Sciatic nerve (tissue), 2 donors: ENCODE measurements around the gene ANKS1B. TPM values are rescaled to one million over a fixed set of nuclear protein-coding genes. Genes with fewer than 3 reads are reported as not detected.

Experiments
- ATAC-seq: fragments of 200-7000 bp; cut with Tn5 transposase; one replicate; pipeline ENCODE4 v1.9.1; 2020; ENCODE audit warnings: mild to moderate bottlenecking, moderate library complexity
- DNase-seq: peaks from one replicate; pipeline ENCODE4 v3.0.0-alpha.2; 2020; ENCODE audit warnings: low spot score
- intact Hi-C: fragments of 100-400 bp; cut with DNase I; formaldehyde crosslinking; loops from one replicate; pipeline ENCODE4 v1.14.2; 2022
- total RNA-seq: library from RNA; stranded (reverse); fragmentation: NEBNext Ultra II Directional; extraction: Animal tissue kit (Norgen Biotek cat#: 25700); gene quantifications from one replicate; pipeline ENCODE4 v1.2.1, GENCODE V29; 2021
- donor health status: DM: no; HTN: no; CAD: no.
- donor health status: DM: no; HTN: no; CAD: no.

Gene ANKS1B
- total RNA-seq, 1 donor from 2014 or later = 20.8 TPM

DNA sequence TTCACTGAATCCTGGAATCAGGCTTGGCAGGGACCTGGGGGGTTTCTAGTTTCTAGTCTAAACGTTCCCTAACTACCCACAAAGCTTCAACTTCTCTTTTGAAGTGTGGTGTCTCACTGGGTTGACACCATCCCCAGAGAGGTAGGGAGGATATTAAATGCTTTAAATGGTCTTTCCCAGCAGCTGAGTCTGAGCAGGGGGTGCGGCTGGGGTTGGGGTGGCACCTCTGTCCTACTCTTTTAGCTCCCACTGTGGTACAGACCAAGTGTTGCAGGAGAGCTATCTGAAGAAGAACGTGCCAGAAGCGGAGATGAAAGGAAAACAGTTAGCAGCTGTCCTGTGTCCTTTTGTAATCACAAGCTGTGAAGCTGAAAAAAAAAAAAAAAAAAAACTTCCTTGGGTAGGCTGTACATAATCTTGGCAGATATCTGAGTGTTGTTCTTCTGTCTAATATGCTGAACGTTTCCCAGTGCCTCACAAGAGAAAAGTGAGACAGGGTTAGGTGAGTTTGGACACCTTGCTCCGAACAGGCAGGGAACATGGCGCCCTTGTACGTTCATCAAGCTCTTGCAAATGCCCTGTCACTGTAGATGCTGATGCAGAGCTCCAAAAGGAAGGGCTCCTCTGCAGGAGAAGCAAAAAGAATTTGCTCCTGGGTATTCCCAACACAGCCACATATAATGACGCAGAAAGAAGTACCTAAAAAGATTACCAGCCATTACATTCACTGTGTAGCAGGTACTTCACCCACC lies 892.5 kb downstream of the ANKS1B start:
- DNase-seq = no peak
- ATAC-seq = no peak
- intact Hi-C loops = no loop called here

DNA sequence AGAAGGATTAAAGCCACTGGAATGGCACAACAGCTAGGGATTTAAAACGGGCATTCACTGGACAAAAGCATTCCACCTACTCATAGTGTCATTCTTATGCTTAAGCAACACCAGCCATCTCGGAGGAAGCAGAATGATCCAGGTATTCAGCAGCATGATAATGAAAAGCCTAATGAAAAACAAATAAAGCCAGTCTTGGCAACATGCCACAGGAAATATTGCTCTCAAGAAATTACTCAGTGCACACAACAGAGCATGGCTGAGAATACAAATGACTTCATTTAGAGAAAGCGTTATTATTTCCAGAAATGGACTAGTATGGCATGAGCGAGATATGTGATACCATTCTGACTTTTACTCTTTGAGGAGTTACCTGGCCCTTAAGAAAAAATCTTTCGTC lies 897.5 kb downstream of the ANKS1B start:
- ATAC-seq = no peak
- intact Hi-C loops = no loop called here

DNA sequence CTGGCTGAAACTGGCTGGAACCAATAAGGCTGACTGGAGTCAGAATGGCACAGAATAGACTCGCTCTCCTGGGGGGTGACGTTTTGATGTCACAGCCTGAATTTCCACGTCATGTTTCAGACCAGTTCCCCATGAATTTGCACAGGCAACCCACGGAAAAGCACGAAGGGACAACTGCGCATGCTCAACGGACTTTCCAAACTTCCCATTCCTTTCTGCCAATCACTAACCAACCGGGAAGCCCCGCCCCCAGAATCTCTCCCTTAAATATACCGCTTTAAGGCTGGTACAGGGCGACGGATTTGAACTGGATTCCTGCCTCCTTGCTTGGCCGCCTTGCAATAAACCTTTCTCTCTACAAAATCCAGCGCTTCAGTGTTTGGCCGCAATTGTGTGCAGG lies 904.9 kb downstream of the ANKS1B start:
- ATAC-seq (no peak), DNase-seq (no peak)
- intact Hi-C loops = no loop called here

More for the DNA sequence above, 897.5 kb downstream of the ANKS1B start:
- DNase-seq = no peak

DNA sequence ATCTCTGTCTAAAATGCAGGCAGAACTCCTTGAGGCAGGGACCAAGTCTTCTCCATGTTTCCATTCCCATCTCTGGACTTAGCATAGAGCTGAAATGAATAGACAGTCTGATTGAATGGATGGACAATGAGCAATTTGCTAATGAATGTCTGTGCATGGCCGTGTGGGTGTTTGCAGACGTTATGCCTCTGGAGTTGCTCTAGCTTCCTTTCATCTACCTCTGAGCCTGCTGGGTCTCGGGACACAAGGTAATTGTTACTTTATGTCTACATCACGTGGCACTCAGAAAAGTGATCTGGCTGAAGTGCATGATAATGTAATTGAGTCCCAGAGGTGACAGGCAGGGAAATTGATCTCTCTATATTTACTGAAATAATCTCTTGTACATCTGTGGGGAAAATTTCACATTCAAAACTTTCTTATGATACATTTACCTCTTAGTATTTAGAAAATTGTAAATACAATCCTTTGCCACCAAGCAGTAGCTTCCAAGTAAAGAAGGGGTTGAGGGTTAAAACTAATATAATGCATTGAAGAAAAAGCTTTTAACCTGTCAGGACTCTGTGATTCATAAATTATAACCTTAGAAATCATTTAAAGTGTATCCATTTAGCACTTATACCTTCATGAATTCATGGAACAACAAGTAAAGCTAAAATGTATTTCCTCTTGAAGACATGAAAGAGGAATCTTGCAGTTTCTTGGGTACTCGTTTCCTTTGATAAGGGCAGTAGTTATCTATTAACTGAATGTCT lies 915.6 kb downstream of the ANKS1B start:
- intact Hi-C loops = no loop called here
- ATAC-seq (no peak), DNase-seq (no peak)

DNA sequence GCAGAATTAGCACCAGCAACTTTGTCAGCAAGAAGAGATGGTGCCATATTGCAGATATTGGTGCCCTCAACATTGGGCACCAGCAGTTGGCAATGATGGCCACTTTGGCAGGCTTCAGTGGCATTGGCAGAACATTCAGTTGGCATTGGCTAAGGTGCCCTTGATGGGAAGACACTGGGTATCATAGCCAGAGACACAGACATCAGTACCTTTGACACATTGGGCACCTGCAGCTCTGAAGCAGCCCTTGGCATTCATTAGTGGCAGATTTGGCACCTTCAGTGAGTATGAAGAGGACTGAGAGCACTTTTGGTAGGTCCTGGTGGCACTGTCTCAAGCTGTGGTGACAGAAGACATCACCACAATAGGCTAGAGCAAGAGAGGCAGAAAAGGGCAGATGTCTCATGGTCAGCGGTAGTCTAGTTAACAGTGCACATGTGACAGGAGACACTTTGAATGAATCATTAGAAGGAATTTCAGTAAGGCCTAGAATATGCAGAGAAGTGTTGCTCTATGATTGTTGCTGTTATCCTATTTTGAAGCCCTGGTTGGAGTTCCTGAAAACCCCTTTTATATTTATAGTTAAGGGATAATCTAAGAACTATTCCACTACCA lies 917.5 kb downstream of the ANKS1B start:
- DNase-seq = no peak
- intact Hi-C loops = no loop called here
- no peak for ATAC-seq

DNA sequence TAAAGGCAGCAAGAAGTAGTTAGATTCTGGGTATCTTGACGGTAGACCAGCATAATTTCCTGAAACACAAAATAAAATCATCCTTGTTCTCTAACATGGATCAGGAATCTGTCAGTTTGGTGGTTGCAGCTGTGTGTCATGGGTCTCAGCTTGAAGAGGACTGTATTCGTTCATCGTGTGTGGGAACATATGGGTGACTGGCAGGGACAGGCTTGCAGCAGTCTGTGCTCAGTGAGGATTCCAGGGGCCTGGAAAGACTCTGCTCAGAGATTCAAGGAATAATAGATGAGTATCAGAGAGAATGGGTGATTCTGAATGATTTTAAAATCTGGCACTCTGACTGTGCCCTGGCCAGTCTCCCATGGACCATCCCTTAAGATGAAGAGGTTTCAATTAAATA lies 918.0 kb downstream of the ANKS1B start:
- ATAC-seq (no peak), DNase-seq (no peak)
- intact Hi-C loops = no loop called here

DNA sequence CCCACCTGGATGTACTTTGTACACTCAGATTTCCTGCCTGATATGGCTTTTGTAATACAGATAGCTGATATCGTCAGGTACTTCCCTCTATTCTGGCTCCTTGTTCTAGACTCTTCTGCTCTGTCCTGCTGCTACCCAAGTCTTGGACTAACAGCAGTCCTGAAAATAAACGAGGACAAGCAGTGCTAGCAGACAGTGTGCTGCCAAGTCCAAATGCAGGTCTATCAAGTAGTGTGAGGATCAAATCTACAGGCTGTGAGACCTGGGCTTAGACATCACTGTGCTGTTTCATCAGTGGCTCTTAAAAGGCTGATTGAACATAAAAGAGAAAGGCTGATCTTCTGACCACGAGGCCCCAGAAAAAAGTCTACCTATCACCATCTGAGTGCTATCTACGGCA lies 921.6 kb downstream of the ANKS1B start:
- no peak for ATAC-seq
- intact Hi-C loops = loop anchor here (5.0 kb wide), 1 partner anchor 776 kb away; no protein-coding TSS in a partner anchor

DNA sequence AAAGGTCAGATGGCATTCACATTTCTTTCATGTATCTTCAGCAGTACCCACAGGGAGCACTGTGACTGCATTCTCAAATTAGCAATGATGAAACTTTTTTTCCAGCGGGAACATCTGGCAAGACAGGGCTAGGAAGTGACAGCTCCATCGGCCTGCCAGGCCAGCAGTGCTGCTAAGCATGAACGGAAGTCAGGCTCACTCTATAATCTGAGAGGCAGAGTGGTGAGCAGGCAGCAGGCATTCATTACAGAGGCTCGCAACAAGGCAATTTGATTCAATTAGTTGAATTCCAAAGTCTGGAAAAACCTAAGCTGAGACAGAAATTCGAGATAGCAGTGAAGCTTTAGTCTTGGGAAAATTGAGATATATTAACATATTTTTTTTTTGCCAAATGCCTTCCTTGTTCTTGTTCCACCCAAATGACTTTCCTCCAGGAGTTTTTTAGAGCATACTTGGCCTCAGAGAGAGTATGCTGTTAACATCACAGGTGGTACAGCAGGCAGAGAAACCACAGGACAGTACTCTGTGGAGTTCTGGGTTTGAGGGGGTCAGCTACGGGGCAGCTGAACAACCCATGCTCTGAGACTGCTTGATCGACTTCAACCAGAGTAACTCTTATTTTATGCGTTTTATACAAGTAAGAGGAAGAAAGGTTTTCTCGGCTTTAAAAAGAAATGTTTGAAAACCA lies 924.8 kb downstream of the ANKS1B start:
- peak; percentile 81 for ATAC-seq
- intact Hi-C loops = loop anchor here (5.0 kb wide), 1 partner anchor 773 kb away; no protein-coding TSS in a partner anchor

More for the DNA sequence above, 921.6 kb downstream of the ANKS1B start:
- no peak for DNase-seq

DNA sequence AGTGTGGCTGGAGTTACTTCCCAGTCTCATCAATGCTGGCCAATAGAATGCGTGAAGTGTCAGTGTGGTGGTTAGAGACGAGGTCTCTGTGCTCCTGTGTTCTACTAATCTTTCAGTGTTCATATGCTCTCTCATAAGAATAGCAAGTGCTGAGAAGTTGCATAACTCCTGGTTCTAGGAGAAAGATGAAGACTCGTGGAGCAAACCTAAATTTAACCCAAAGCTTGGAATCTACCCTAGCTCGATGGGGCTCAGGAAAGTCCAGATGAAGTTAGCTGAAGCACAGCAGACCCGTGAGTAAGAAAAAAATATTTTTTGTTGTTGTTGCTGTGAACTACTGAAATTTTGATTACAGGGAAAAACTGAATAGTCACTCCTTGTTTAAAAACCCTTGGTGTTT lies 927.1 kb downstream of the ANKS1B start:
- ATAC-seq (no peak), DNase-seq (no peak)
- intact Hi-C loops = no loop called here

More for the DNA sequence above, 924.8 kb downstream of the ANKS1B start:
- no peak for DNase-seq

DNA sequence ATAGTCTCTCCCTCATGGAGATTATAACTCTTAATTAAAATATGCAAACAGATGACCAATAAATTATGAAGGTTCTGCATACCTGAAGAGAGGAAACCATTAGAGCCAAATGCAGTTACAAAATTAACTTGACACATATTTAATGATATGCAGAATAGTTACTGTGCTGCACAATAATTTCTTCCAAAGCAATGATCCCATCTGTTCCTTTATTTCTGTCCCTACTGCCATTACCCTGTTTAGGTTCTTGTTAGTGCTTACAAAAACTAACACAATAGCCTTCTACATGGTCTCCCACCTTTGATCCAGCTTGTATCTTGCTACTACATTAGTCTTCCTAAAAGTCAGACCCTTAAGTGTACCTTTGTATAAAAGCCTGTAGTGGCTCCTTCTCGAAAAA lies 928.5 kb downstream of the ANKS1B start:
- intact Hi-C loops = no loop called here
- DNase-seq (no peak), ATAC-seq (no peak)

DNA sequence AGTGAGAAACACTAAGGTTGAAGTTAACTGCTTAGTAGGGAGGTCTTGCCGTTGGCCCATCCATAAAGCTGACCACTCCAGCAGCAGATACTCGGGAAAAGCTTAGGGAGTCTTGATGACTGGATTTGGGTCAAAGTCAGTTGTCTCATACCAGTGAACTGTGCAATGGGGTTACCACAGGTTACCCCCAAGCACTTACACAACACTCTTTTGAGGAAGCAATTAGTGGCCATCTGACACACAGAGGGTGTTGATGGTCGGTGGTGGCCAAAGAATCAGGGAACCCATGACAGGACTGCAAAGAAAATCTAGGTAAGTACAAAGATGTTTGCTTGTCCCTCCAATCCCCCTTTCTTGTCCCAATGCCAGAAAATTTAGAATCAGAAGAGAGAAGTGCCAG lies 929.4 kb downstream of the ANKS1B start:
- intact Hi-C loops = no loop called here
- no peak for DNase-seq
- ATAC-seq = no peak

DNA sequence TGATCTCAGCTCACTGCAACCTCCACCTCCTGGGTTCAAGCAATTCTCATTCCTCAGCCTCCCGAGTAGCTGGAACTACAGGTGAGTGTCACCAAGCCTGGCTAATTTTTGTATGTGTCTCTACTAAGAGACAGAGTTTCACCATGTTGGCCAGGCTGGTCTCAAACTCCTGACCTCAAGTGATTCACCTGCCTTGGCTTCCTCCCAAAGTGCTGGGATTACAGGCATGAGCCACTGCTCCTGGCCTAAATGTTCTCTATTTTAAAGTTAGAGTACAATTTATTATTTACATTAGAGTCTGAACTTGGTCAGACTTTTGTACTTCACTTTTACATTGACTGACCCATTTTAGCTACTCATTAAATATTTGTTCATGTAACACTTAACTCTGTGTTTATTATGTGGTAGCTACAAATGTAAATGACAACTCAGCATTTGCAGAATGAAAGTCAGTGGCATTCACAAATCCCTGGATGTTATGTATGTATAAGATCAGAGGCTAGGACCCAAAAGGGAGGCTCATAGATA lies 930.1 kb downstream of the ANKS1B start:
- intact Hi-C loops = no loop called here
- ATAC-seq (no peak), DNase-seq (no peak)

DNA sequence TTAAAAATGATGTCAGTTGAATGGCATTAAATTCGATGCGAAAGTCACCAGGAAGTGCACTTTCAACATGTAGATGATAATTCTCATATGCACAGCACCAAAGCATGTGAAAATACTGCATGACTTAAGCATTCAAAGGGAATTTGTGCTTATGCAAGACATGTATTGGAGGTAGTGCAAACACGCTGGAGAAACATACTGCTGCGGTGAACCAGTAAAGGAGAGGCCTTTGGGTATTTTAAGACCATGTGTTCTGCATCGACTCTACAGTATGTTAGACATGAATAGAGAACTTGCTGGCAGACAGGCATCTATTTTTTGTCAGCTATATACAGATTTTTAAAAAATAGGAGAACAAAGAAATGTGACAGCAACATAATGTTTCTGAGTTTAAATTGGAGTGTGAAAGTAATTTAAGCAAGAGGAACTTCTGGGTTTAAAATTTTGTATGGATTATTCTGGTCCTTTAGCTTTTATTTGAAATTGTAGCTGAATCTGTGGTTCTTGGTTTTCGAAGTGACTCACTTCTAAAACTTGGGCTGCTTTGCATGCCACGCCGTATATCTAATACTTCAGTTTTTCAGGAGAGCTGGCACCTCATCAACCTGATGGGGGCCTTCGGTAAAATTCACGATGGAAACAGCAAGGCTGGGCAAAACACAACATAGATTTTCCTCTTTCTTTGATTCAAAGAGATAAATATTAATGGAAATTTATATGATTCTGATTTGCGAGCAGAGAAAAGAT lies 930.9 kb downstream of the ANKS1B start:
- intact Hi-C loops = no loop called here
- ATAC-seq = no peak
- DNase-seq = no peak

DNA sequence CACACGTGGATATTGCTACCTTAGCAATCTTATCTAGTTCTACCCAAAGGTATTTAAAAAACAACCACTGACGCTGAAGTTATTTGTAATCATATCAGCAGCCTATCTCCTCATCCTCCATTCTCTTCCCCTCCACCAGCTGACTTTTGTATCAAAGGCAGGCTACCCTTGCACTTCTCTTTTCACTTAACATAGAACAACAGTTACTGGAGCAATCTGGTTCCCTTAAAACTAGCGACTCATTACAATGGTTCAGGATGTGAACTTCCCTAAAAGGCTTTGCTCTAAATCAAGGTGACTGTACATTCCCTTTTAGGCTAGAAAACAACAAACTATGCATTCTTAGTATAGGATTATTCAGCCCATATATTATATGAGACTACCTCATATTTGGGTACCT lies 935.0 kb downstream of the ANKS1B start:
- intact Hi-C loops = no loop called here
- DNase-seq = no peak
- no peak for ATAC-seq

DNA sequence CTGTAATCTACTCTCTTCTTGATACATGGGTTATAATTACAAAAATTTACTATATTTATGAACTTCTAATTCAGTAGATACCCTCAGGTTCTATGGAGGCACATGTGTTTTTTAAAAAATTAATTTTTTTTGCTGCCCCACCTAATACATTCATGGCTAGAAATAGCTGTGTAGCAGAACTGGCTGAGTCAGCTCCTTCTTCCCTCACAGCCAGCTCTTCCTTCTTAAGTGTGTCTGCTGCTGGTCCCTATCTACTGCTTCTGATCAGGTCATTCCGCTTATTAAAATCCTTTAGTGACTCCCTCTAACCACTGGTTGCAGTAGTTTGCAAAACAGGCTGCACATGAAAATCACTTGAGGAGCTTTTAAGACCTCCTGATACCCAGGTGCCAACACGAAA lies 939.6 kb downstream of the ANKS1B start:
- ATAC-seq (no peak), DNase-seq (no peak)
- intact Hi-C loops = no loop called here

DNA sequence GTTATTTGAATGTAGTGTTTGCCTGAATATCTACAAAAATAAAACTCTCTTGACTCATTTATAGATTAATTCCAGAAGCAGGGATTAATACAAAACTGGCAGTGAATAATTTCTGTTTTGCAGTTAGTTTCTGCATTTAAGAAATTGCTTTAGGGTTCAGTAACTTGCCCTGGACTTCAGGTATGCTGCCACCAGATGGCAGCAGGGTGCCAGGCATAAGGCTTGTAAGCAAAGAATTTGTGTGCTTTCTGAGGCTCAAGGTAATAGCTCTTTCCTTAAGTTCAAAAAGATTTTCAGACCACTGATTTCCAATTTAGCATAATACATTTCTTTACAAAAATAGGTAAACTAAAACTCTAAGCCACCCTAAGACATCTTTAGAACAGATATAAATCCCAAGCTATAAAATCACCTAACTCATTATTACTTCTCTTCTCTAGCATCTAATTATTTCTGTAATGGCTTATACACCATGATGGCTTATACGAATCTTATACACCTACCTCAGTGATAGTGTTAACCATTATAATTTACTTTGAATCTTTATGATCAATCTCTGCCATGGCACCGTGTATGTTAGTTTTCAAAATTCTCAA lies 941.3 kb downstream of the ANKS1B start:
- intact Hi-C loops = loop anchor here (5.0 kb wide), 1 partner anchor 724 kb away; no protein-coding TSS in a partner anchor
- ATAC-seq (peak; percentile 53), DNase-seq (peak; percentile 80)

DNA sequence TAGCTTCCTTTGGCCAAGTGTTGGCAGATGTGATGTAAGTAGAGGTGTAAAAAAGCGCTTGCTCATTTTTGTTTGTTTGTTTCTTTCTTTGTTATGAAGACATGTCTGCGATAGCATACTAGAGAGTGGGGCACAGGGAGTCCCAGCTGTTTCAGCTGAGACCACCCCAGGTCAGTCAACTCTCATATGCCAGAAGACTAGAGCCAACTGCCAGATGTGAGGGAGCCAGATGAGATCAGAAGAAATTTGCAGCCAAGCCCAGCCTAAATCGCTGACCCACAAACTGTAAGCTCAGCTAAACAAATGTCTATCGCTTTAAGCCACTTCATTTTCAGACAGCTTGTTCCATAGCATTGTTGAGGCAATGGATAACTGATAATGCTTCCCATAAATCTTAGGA lies 942.5 kb downstream of the ANKS1B start:
- ATAC-seq (no peak), DNase-seq (no peak)
- intact Hi-C loops = loop anchor here (5.0 kb wide), 1 partner anchor 725 kb away; no protein-coding TSS in a partner anchor
